Endothelial cell of umbilical vein (primary cell): ENCODE measurements around the gene ZNF625. TPM values are rescaled to one million over a fixed set of nuclear protein-coding genes. Genes with fewer than 3 reads are reported as not detected.

Experiments used
- BruUV-seq: library from RNA; stranded (reverse); fragments of 400-500 nt; replicated peaks from 2 replicates; lab custom pipeline; 2021; lab: Mats Ljungman, UMichigan
- CTCF ChIA-PET: fragments of 300-600, 350-600 bp; sonication (Branson Sonifier 250); formaldehyde crosslinking; loops from one replicate; lab custom pipeline; 2021; ENCODE audit warnings: antibody characterized with exemption, inconsistent platforms; lab: Charles Lee
- POLR2A ChIA-PET: fragments of 300-600, 350-600 bp; sonication (Branson Sonifier 250); formaldehyde crosslinking; loops from one replicate; lab custom pipeline; 2021; ENCODE audit warnings: antibody characterized with exemption, inconsistent platforms; lab: Charles Lee
- DNase-seq: peaks from one replicate; pipeline ENCODE4 v3.0.0-alpha.2; 2011; ENCODE audit warnings: low read depth, low spot score
- FAIRE-seq: peaks from 2 replicates; lab custom pipeline; 2011; peaks lifted over from hg19 to GRCh38; lab: Jason Lieb, UNC
- H2AFZ ChIP-seq: 2 replicates; pipeline ENCODE4 v1.6.0; 2012; ENCODE audit warnings: low read depth, low read length, control low read depth, inconsistent platforms
- H3K27ac ChIP-seq: 2 replicates; pipeline ENCODE4 v1.5.1; 2011; ENCODE audit warnings: low read depth, mild to moderate bottlenecking, control low read depth, low read length, moderate library complexity; ENCODE audit not compliant: insufficient read depth
- H3K27me3 ChIP-seq, 2 experiments: 2 replicates each; pipeline versions ENCODE4 v1.6.0 to v1.6.1; 2011; ENCODE audit warnings: low read length in 2 of 2, mixed read lengths in 1 of 2; ENCODE audit not compliant: control insufficient read depth in 2 of 2, insufficient read depth in 2 of 2
- H3K36me3 ChIP-seq, 2 experiments: 2 replicates in 1 of 2; 3 replicates in 1 of 2; pipeline ENCODE4 v1.5.1; 2011; ENCODE audit warnings: low read length in 2 of 2, mild to moderate bottlenecking in 1 of 2, moderate library complexity in 1 of 2; ENCODE audit not compliant: control insufficient read depth in 2 of 2, insufficient read depth in 2 of 2; ENCODE audit errors: extremely low read depth in 1 of 2
- H3K4me1 ChIP-seq: 3 replicates; pipeline ENCODE4 v1.5.1; 2011; ENCODE audit warnings: mild to moderate bottlenecking, low read length; ENCODE audit not compliant: control insufficient read depth, insufficient read depth; ENCODE audit errors: extremely low read depth
- H3K4me2 ChIP-seq: 2 replicates; pipeline ENCODE4 v1.6.1; 2011; ENCODE audit warnings: low read length, control low read depth, mixed read lengths; ENCODE audit not compliant: insufficient read depth
- H3K4me3 ChIP-seq, 3 experiments: fragments of 200-600 bp in 1 of 3; sonication (generic), shearing (Covaris generic) in 1 of 3; replicated peaks in 1 of 3; 2 replicates each; pipeline ENCODE4 v1.5.1; 2011 to 2016; ENCODE audit warnings: control low read depth in 3 of 3, low read length in 3 of 3, mild to moderate bottlenecking in 2 of 3, inconsistent platforms in 1 of 3, low read depth in 1 of 3, moderate library complexity in 1 of 3; ENCODE audit not compliant: insufficient read depth in 1 of 3
- H3K79me2 ChIP-seq: 2 replicates; pipeline ENCODE4 v1.6.0; 2012; ENCODE audit warnings: low read length, inconsistent platforms; ENCODE audit not compliant: control insufficient read depth, insufficient read depth
- H3K9ac ChIP-seq: replicated peaks from 2 replicates; pipeline ENCODE3; 2011; ENCODE audit warnings: low read length, control low read depth; ENCODE audit not compliant: insufficient read depth; ENCODE audit errors: extremely low read depth
- H3K9me1 ChIP-seq: replicated peaks from 3 replicates; pipeline ENCODE4 v1.6.0; 2011; ENCODE audit warnings: mild to moderate bottlenecking, low read length; ENCODE audit not compliant: control insufficient read depth, insufficient read depth; ENCODE audit errors: extremely low read depth
- H3K9me3 ChIP-seq: replicated peaks from 2 replicates; pipeline ENCODE4 v1.5.1; 2012; ENCODE audit warnings: low read length, inconsistent platforms; ENCODE audit not compliant: control insufficient read depth, insufficient read depth
- H4K20me1 ChIP-seq: replicated peaks from 2 replicates; pipeline ENCODE3; 2011; ENCODE audit warnings: mild to moderate bottlenecking, low read length; ENCODE audit not compliant: control insufficient read depth, insufficient read depth; ENCODE audit errors: extremely low read depth
- CTCF ChIP-seq, 2 donors: IDR thresholded peaks; 1 replicate in 1 of 2; 2 replicates in 1 of 2; pipeline ENCODE4 v1.5.1; 2011; ENCODE audit warnings: low read length in 2 of 2, mild to moderate bottlenecking in 2 of 2, moderate library complexity in 2 of 2, control low read depth in 1 of 2, inconsistent platforms in 1 of 2, low read depth in 1 of 2; ENCODE audit not compliant: insufficient read depth in 1 of 2; ENCODE audit errors: extremely low read depth in 1 of 2
- EZH2 ChIP-seq: IDR thresholded peaks from 2 replicates; pipeline ENCODE4 v1.6.1; 2012; ENCODE audit warnings: borderline replicate concordance, low read depth, mild to moderate bottlenecking, moderate library complexity, low read length, inconsistent platforms; ENCODE audit not compliant: severe bottlenecking
- FOS ChIP-seq: IDR thresholded peaks from 2 replicates; pipeline ENCODE4 v1.6.1; 2011; ENCODE audit warnings: mild to moderate bottlenecking, low read length, moderate library complexity, borderline replicate concordance; ENCODE audit not compliant: insufficient read depth
- GATA2 ChIP-seq: IDR thresholded peaks from 2 replicates; pipeline ENCODE4 v1.7.0; 2011; ENCODE audit warnings: low read depth, mild to moderate bottlenecking, moderate library complexity, mixed read lengths, low read length; ENCODE audit not compliant: insufficient read length, insufficient read depth
- JUN ChIP-seq: IDR thresholded peaks from 2 replicates; pipeline ENCODE4 v1.6.1; 2011; ENCODE audit warnings: borderline replicate concordance, low read depth; ENCODE audit not compliant: insufficient read length, insufficient read depth
- MAX ChIP-seq: IDR thresholded peaks from 2 replicates; pipeline ENCODE4 v1.6.1; 2011; ENCODE audit not compliant: insufficient read depth, insufficient read length
- MYC ChIP-seq: IDR thresholded peaks from one replicate; pipeline ENCODE4 v1.6.1; 2011; ENCODE audit warnings: mild to moderate bottlenecking, low read depth, low read length
- POLR2A ChIP-seq: IDR thresholded peaks from 2 replicates; pipeline ENCODE4 v1.6.1; 2012; ENCODE audit warnings: low read depth, mild to moderate bottlenecking, control low read depth, low read length
- POLR2AphosphoS5 ChIP-seq: IDR thresholded peaks from 2 replicates; pipeline ENCODE4 v1.6.1; 2012; ENCODE audit warnings: low read depth, mild to moderate bottlenecking, control low read depth, low read length, moderate library complexity; ENCODE audit not compliant: insufficient read depth
- dilution Hi-C: fragments of 300-500 bp; cut with MboI; formaldehyde crosslinking; loops from one replicate; pipeline ENCODE4 v1.15.0; 2019; ENCODE audit warnings: low sequenced_read_pairs; ENCODE audit not compliant: extremely low pct_ligation_motif_present
- intact Hi-C: fragments of 100-400 bp; cut with micrococcal nuclease; formaldehyde crosslinking; loops from one replicate; pipeline ENCODE4 v1.10.0; 2022
- polyA plus RNA-seq, 4 experiments: library from polyadenylated mRNA; depleted of rRNA in 3 of 4; stranded (reverse) in 3 of 4; unstranded in 1 of 4; fragments of >200 nt; gene quantifications; 2 replicates each; pipeline versions ENCODE4 v1.2.1 to v1.2.3, GENCODE V29; 2011 to 2012; ENCODE audit warnings: missing spikeins in 1 of 4
- total RNA-seq: library from RNA; stranded (reverse); gene quantifications from 2 replicates; pipeline ENCODE4 v1.2.3, GENCODE V29; 2021

The ZNF625 gene
- total and polyA plus RNA-seq, 2 donors (not counting 3 experiments of a cell fraction or from before 2014, with no cell fraction given) = 0.90 to 6.7 TPM

GRCh38 chr19:12145348-12145747 is 11.2 kb downstream of the ZNF625 start:
- no peaks in the 10 kb centered on the region for H3K9me1 ChIP-seq
- BruUV-seq = TSS peak; percentile 7
- H3K9ac ChIP-seq = no peak overlapping the region
- no peaks in the 10 kb centered on the region for H4K20me1 ChIP-seq
- DNase-seq = no peak
- no peak overlapping the region for H3K4me2 ChIP-seq
- dilution Hi-C loops (no loop called here), intact Hi-C loops (no loop called here)
- ChIA-PET CTCF (no interaction called here), POLR2A (no interaction called here)
- H3K27me3 ChIP-seq = no peaks in the 10 kb centered on the region
- H3K36me3 ChIP-seq = peaks cover 16% of the 10 kb centered on the region in 2 experiments
- peaks cover 14% of the 10 kb centered on the region for H3K9me3 ChIP-seq
- TF ChIP-seq EZH2 (no peak), POLR2A (no peak), MYC (no peak), POLR2AphosphoS5 (no peak), MAX (no peak), GATA2 (no peak), JUN (no peak), FOS (no peak), CTCF (IDR thresholded peaks at IDR 0.05; ENCODE audit: extremely low read depth in 1 of 2, insufficient read depth in 1 of 2, low read depth in 1 of 2, low read length in 2 of 2) (no peak)
- no peak overlapping the region for H2AFZ ChIP-seq
- no peak overlapping the region for H3K27ac ChIP-seq
- H3K4me1 ChIP-seq = no peaks in the 10 kb centered on the region
- FAIRE-seq = no peak
- H3K79me2 ChIP-seq = no peaks in the 10 kb centered on the region
- H3K4me3 ChIP-seq = no peak overlapping the region
